ENCODE results near the gene ESYT3.

ESYT3 gene

GRCh38 chr3:138398791-138399575 is 35.4 kb upstream of the ESYT3 start:
- H3K27me3 ChIP-seq (replicated peaks; ENCODE audit: control insufficient read depth, insufficient read depth, low read length): peaks cover 7% of the 10 kb centered on the region
- no peak overlapping the region for H3K4me3 ChIP-seq (replicated peaks; ENCODE audit: low read depth, low read length)
- H3K36me3 ChIP-seq (ENCODE audit: control insufficient read depth, insufficient read depth, low read length): no peaks in the 10 kb centered on the region
- no peak for DNase-seq (ENCODE audit: extremely low read depth, insufficient read length)
- TF ChIP-seq, protein P1, sequence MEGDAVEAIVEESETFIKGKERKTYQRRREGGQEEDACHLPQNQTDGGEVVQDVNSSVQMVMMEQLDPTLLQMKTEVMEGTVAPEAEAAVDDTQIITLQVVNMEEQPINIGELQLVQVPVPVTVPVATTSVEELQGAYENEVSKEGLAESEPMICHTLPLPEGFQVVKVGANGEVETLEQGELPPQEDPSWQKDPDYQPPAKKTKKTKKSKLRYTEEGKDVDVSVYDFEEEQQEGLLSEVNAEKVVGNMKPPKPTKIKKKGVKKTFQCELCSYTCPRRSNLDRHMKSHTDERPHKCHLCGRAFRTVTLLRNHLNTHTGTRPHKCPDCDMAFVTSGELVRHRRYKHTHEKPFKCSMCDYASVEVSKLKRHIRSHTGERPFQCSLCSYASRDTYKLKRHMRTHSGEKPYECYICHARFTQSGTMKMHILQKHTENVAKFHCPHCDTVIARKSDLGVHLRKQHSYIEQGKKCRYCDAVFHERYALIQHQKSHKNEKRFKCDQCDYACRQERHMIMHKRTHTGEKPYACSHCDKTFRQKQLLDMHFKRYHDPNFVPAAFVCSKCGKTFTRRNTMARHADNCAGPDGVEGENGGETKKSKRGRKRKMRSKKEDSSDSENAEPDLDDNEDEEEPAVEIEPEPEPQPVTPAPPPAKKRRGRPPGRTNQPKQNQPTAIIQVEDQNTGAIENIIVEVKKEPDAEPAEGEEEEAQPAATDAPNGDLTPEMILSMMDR (IDR thresholded peaks at IDR 0.05; ENCODE audit: insufficient read depth, low read length, poor library complexity, severe bottlenecking): no peak

DNA sequence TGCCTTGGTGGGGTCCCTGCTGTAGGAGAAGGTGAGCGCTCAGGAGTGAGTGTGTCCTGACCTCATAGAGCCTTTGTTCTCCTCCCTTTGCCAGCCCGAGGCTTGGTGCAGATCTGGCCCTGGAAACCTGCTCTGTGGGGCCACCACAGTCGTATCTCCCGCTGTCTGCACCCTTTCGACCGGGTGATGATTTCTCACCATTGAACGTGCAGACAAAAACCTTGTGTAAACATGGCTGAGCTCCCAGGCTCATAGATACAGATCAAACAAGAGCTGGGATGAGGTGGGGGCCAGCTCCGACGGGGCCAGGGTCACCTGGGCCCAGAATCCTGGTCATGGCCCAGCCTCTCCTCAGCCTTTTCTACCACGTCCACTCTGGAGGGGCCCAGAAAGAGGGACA is 34.6 kb upstream of the ESYT3 start:
- H3K27me3 ChIP-seq (replicated peaks; ENCODE audit: control insufficient read depth, insufficient read depth, low read length): peaks cover 7% of the 10 kb centered on the region
- TF ChIP-seq, protein P1 (IDR thresholded peaks at IDR 0.05; ENCODE audit: insufficient read depth, low read length, poor library complexity, severe bottlenecking): no peak
- H3K4me3 ChIP-seq (replicated peaks; ENCODE audit: low read depth, low read length): no peak overlapping the region
- no peaks in the 10 kb centered on the region for H3K36me3 ChIP-seq (ENCODE audit: control insufficient read depth, insufficient read depth, low read length)
- DNase-seq (ENCODE audit: extremely low read depth, insufficient read length): no peak

DNA sequence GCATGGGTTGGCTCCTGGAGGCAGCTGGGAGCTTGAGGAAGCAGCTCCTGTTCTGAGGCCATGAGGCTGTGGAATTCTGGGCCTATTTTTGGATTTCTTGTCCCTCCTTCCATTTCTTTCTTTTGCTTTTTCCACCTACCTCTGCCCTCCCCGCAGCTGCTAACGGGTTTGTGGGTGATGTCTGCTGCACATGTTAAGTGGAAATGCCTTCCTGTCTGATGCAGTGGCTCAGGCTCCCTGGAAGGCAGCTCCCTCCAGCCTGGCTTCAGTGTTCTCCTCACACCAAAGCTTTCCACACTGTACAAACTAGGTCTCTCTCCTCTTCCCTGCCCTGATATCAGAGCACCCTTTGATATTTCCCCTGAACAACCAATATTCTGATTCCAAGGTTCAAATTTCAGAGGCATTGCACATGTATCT is 33.8 kb upstream of the ESYT3 start:
- TF ChIP-seq, protein P1 (IDR thresholded peaks at IDR 0.05; ENCODE audit: insufficient read depth, low read length, poor library complexity, severe bottlenecking): no peak
- no peak overlapping the region for H3K4me3 ChIP-seq (replicated peaks; ENCODE audit: low read depth, low read length)
- H3K36me3 ChIP-seq (ENCODE audit: control insufficient read depth, insufficient read depth, low read length): no peaks in the 10 kb centered on the region
- peaks cover 8% of the 10 kb centered on the region for H3K27me3 ChIP-seq (replicated peaks; ENCODE audit: control insufficient read depth, insufficient read depth, low read length)
- DNase-seq (ENCODE audit: extremely low read depth, insufficient read length): no peak

DNA sequence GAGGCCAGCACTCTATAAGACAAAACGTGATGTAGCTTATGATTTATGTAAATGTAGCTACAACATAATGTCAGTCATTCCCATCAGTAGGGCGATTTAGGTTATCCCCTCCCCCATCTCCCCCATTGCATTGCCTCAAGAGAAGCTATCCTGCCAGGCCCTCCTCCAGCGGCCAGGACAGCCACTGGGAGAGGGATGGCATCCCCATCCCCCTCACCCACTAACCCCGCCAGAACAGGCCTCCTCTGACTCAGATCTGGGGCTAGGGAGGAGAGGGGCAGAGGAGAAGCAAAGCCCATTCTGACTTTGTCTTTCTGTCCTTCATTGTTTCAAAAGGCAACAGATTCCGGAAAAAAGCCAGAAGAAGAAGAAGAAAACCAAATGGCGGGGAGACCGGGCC is 32.6 kb upstream of the ESYT3 start:
- no peak for DNase-seq (ENCODE audit: extremely low read depth, insufficient read length)
- no peaks in the 10 kb centered on the region for H3K36me3 ChIP-seq (ENCODE audit: control insufficient read depth, insufficient read depth, low read length)
- H3K4me3 ChIP-seq (replicated peaks; ENCODE audit: low read depth, low read length): no peak overlapping the region
- TF ChIP-seq, protein P1 (IDR thresholded peaks at IDR 0.05; ENCODE audit: insufficient read depth, low read length, poor library complexity, severe bottlenecking): no peak
- H3K27me3 ChIP-seq (replicated peaks; ENCODE audit: control insufficient read depth, insufficient read depth, low read length): peaks cover 9% of the 10 kb centered on the region

DNA sequence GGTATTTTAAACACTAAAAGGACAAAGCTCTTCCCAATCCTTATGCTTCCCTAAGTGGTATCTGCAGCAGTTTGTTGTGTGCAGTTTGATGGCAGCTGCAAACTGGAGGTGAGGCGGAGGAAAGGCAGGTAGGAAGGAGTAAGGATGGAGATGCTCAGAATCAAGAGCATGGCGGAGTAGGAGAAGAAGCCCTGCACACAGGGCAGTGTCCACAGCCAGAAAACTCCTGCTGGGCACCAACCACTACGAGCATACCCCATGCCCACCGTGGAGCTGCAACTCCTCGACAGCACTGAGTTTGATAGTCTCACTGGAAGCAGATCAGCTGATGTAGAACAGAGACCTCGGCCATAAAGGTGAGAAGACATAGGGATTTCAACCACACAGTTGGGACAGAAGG is 30.3 kb upstream of the ESYT3 start:
- TF ChIP-seq, protein P1 (IDR thresholded peaks at IDR 0.05; ENCODE audit: insufficient read depth, low read length, poor library complexity, severe bottlenecking): no peak
- peaks cover 5% of the 10 kb centered on the region; the same call in 1 of the 2 replicates for H3K27me3 ChIP-seq (replicated peaks; ENCODE audit: control insufficient read depth, insufficient read depth, low read length)
- DNase-seq (ENCODE audit: extremely low read depth, insufficient read length): no peak
- H3K4me3 ChIP-seq (replicated peaks; ENCODE audit: low read depth, low read length): no peak overlapping the region
- no peaks in the 10 kb centered on the region for H3K36me3 ChIP-seq (ENCODE audit: control insufficient read depth, insufficient read depth, low read length)

Measured in GM06990 (cell line).